Skeletal muscle cell (primary cell): ENCODE data around the gene INAFM2.
A peak's percentile ranks its signal among the peaks of the same experiment; 100 is the strongest.

Experiments used
- DNase-seq: peaks from one replicate; pipeline ENCODE4 v3.0.0-alpha.2; 2010; ENCODE audit warnings: low read depth
- H3K4me3 ChIP-seq: 2 replicates; pipeline ENCODE4 v1.5.1; 2011; ENCODE audit warnings: low read depth, mild to moderate bottlenecking, control low read depth, low read length, moderate library complexity

The INAFM2 gene

GRCh38 chr15:40286794-40287193 lies 36.7 kb upstream of the INAFM2 start:
- no peak for DNase-seq
- H3K4me3 ChIP-seq = no peak overlapping the region

DNA sequence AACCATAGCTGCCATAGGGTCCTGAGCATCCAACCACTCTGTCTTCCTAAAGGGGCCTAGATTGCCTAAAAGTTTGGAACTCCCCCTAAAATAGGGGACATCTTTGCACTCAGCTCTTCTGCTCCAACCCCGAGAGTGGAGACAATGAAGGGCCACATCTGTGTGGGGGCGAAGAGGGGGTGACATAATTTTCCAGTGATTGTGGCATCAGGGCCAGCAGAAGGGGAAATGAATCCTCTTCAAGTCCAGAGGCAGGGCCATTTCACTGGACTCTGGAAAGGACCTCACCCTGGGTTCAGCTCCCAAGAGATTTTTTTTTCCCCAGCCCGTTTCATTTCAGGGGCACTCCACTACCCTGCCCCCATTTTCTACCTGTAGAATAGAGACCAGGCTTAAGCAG lies 36.0 kb upstream of the INAFM2 start:
- no peak for DNase-seq

DNA sequence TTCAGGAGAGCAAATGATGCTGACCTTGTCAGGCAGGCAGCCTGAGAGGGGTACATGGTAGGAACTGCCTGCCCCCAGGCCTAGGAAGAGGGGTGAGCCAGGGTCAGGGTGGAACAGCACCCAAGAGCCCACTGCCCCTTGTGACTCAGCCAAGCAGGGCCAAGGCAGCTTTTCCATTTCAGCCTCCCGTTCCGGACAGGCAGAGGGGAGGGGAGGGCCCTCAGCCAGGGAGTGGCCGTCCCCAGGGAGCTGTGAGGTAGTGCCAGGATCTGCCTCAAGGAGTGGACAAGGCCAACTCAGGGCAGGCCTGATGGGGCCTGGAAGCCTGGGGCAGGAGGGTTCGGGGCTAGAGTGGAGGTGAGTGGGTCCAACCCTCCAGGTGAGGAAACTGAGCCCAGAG lies 35.5 kb upstream of the INAFM2 start:
- no peak for DNase-seq
- H3K4me3 ChIP-seq = no peak overlapping the region

More for the DNA sequence above, 36.0 kb upstream of the INAFM2 start:
- H3K4me3 ChIP-seq = no peak overlapping the region

DNA sequence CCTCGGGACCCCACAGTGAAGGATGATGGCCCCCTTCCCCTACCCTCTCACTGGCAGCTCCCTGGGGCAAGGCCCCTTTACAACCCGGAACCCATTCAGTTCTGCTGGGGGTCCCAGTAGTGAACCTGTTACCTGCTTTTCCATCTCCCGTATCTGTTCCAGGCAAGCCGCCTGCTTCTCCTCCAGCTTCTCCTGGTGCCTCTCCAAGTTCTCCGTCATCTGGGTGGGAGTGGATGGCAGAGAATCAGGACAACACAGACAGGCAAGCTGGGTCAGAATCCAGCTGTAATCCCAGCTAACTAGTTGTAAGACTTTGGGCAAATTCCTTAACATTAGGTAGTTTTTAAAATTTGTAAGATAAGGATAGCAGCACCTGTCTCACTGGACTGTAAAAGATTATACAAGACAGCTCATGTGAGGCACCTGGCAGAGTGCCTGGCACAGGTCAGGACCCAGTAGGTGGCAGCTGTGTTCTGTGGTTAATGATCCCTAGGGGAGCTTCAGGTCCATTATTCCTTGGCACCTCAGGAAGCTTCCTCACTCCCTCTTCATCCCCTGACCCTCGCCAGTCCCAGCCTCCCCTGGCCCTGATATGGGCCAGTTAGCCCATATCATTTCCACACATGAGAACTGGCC lies 34.2 kb upstream of the INAFM2 start:
- DNase-seq = no peak
- no peak overlapping the region for H3K4me3 ChIP-seq

GRCh38 chr15:40290545-40290917 lies 33.0 kb upstream of the INAFM2 start:
- H3K4me3 ChIP-seq = no peak overlapping the region
- DNase-seq = no peak

- peak overlapping the region; percentile 47 for H3K4me3 ChIP-seq
- no peak for DNase-seq
These were observed 32.4 kb upstream of the INAFM2 start for GRCh38 chr15:40290918-40291574.

GRCh38 chr15:40292246-40292645 lies 31.2 kb upstream of the INAFM2 start:
- no peak for DNase-seq
- H3K4me3 ChIP-seq = no peak overlapping the region

DNA sequence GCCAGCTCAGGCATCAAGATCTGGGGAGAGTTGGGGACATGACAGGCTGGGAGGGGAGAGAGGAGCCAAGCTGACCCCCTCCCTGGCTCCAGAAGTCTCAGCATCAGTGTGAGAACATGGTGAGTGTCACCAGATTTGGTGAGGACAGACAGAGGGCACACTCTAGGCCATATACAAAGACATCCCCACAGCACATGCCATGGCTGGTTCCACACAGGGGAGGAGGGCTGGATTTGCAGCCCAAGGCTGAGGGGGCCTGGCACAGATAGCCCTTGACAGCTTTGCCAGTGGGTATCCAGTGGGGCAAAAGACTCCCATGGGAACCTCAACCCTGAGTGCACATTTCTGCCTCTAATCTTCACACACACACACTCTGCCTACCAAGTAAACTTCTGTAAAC lies 30.5 kb upstream of the INAFM2 start:
- H3K4me3 ChIP-seq = no peak overlapping the region
- no peak for DNase-seq

- no peak overlapping the region for H3K4me3 ChIP-seq
- no peak for DNase-seq
These were observed 29.3 kb upstream of the INAFM2 start for GRCh38 chr15:40293905-40294895.

- DNase-seq = no peak
- H3K4me3 ChIP-seq = no peak overlapping the region
These were observed 28.2 kb upstream of the INAFM2 start for GRCh38 chr15:40295297-40295696.

DNA sequence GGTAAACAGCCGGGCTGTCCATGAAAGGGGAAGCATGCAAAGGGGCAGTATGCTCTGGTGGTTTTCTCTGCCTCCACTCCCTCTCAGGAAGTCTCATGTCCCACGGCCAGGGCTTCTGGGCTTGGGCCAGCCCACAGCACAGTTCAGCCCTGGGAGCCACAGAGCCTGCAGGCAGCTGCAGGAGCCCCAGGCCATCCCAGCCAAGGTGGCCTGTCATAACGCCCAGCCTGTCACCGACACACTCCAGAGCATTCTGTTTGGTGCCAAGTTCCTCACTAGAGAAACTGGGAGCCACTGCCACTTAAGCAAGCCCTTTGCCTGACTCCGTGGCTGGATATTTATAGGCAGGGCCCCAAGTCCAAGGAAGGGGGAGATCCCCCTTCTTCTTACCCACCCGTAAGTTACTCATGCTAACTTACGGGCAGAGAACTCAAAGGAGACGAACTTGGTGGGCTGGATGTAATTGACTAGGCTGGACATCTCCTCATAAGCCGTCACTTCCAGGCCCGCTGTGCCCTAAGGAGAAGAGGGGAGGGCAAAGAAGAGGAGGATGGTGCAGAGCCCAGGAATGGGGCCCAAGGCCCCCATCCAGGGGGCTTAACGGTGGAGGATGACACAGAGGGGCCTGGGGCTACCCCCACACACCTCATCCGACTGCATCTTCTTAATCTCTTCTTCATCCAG lies 27.5 kb upstream of the INAFM2 start:
- DNase-seq = no peak
- no peak overlapping the region for H3K4me3 ChIP-seq

DNA sequence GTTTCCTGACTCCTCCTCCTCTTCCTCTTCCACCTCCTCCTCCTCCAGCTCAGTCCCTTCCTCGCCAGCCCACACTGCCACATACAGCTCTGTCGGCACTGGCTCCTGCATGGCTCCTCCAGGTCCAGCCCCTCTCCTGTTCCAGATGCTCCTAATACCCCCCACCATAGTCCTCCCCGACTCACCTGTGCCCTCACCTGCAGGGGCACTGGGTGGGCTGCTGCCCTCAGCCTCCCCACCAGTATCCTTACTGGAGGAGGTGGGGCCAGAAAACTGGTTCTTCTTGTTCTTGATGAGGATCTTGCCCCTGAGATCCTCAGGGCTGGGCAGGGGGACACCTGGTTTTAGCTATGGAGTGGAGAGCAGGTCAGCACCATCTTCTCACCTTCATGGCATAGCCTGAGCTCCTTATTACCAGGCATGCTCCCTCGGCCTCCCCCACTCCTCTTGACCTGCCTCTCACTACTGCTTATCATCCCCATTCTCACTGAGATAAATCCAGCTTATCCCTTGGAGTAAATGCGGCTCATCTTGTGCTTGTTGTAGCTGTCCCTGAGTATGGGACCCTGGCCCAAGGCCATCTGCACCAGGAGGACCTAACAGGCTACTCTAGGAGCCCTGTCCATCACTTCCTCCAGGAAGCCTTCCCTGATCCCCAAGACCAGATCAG lies 26.8 kb upstream of the INAFM2 start:
- no peak for DNase-seq
- H3K4me3 ChIP-seq = no peak overlapping the region

DNA sequence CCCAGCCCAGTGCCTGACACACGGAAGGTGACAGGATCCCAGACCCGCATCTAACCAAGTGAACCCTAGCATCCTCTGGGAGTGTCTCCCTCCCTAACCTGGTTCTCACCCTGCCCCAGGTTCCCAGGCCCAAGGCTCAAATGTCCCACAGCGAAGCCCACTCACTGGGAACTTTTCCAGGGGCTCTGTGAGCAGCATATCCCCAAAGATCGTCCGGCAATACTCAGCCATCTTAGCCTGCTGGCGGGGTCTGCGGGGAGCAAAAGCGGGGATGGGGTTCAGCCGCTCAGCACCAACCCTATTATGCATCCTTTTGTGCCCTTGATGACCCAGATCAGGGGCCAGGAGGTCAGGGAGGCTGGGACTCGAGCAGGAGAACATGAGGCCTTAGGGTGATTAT lies 26.1 kb upstream of the INAFM2 start:
- no peak overlapping the region for H3K4me3 ChIP-seq
- no peak for DNase-seq

GRCh38 chr15:40298216-40298935 lies 25.1 kb upstream of the INAFM2 start:
- H3K4me3 ChIP-seq = no peak overlapping the region
- DNase-seq = no peak

DNA sequence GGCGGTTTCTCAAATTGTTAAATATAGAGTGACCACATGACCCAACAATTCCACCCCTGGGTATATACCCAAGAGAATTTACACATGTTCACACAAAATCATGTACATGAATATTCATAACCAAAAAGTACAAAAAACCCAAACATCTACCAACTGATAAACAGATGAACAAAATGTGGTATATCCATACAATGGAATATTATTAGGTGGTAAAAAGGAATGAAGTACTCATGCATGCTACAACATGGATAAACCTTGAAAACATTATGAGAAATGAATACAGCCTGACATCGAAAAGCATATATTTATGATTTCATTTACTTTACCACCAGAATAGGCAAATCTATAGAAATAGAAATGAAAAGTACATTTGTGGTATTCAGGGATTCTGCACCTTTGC lies 23.1 kb upstream of the INAFM2 start:
- no peak overlapping the region for H3K4me3 ChIP-seq
- DNase-seq = no peak

DNA sequence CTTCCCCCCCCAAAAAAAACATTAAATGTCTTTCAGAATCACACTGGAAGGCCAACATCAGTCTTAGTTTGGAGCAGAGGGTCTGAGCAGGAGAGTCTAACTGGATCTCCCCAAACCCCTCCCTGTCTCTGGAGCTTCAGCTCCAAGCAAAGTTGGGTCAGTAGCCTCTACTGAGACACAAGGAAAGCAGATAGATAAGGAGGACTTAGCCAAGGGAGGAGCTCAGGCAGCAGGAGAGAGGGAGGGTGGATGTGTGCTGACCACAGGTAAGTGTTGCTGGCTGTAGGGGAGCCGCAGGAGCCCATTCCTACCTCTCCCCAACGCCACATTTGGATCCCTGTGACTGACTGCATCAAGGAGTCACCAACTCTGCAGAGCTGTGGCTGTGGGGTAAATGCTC lies 22.7 kb upstream of the INAFM2 start:
- DNase-seq = no peak
- no peak overlapping the region for H3K4me3 ChIP-seq

DNA sequence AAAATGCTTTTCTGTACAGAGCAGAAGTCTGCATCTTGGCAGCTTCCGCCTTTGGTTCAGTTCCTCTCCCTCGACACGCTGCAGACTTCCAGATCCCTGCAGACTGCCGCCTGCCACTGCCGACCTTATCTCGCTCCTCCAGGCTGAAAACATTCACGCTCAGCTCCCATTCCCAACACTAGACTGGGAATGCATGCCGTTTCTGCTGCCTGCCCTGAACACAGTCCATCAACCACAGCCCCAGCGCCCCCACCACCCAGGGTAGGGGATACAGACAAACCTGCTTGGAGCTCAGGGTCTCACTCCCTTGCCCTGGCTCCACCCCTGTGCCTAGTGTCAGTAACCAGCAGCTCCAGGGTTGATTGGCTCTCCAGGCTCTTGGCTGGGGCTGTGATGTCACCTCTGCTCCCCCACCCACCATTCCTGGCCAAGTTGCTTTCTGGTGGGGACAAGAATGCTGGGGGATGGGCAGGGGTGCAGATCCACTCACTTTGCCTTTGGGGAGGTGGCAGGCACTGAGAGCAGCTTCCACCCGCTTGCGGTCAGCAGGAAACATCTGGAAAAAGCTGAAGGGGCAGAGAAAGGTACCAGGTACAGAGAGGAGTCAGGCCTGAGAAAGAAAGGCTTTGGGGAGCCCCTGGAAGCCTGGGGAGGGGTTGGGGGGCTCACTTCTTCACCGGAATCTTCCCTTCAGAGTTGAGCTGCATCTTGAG lies 21.9 kb upstream of the INAFM2 start:
- no peak overlapping the region for H3K4me3 ChIP-seq
- DNase-seq = no peak

DNA sequence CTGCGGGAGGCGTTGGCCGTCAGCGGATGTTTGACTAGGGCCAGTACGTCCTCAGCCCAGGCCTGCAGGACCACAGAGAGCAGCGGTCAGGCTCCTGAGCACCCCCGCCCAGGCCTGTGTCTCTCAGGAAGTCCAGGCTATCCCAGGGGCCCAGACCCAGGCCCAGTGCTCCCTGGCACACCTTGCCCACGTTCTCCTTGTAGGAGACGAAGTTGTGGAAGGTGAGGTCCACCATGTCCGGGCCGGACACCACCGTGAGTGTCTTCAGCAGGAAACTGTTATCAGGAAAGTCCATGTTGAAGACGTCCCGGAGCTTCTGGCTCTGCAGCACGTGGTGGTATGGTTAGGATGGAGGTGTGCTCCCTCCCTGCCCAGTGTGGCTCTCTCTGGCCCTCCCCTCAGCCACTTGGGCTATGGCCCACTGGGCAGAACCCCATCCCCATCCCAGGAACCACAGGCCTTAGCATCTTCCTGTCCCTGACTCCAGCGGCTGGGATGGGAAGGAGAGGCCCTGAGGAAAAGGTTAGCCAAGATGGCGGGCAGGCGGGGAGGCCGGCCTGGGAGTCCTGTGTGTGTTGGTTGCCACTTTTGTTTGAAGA lies 21.1 kb upstream of the INAFM2 start:
- H3K4me3 ChIP-seq = no peak overlapping the region
- no peak for DNase-seq
